ENCODE results near the gene SCNN1G.

GRCh38 chr16:23225109-23225508 is 42.6 kb downstream of the SCNN1G start:
- TF ChIP-seq CTCF (conservative IDR thresholded peaks at IDR 0.05; ENCODE audit: low read length), result no peak
- TF ChIP-seq EZH2phosphoT487 (IDR thresholded peaks at IDR 0.05; ENCODE audit: borderline replicate concordance, low read depth, low read length), result no peak

Data from OCI-LY7 (cell line).